ENCODE results near the gene PRAMEF8.
"Not testable (repeated sequence)": the region's sequence is repeated elsewhere in the genome, so short reads cannot be mapped to it uniquely, and the experiment has no call there.

- TF ChIP-seq CTCF, POLR2A, POLR2AphosphoS5, EP300 (IDR thresholded peaks at IDR 0.05): not testable (repeated sequence)
Observed at GRCh38 chr1:13239633-13240032, 45.3 kb downstream of the PRAMEF8 start.
